Natural killer cell treated with Interleukin-12 subunit alpha and Interleukin-12 subunit beta and Interleukin-15 and Interleukin-18, amount 100 ng/mL, for 72 hours (primary cell): ENCODE results near the gene GOLGA1. TPM values are rescaled to one million over a fixed set of nuclear protein-coding genes. Genes with fewer than 3 reads are reported as not detected.

Experiments used
- ATAC-seq, 2 donors: fragments of 150-1000 bp; cut with Tn5 transposase in 1 of 2; sonication (Bioruptor Pico), chemical (Tn5 transposase) in 1 of 2; 2 replicates each; pipeline ENCODE4 v1.10.0; 2021
- DNase-seq: peaks from one replicate; pipeline ENCODE4 v3.0.0; 2022; ENCODE audit warnings: low spot score
- H3K27ac Mint-ChIP-seq, 2 donors: 1 replicate in 1 of 2; 2 replicates in 1 of 2; pipeline ENCODE4 v1.8.0; 2022; ENCODE audit warnings: mixed read lengths in 2 of 2, mild to moderate bottlenecking in 1 of 2, moderate library complexity in 1 of 2
- H3K27me3 Mint-ChIP-seq, 2 donors: 1 replicate in 1 of 2; 2 replicates in 1 of 2; pipeline ENCODE4 v1.8.0; 2022; ENCODE audit warnings: mixed read lengths in 2 of 2
- H3K36me3 Mint-ChIP-seq: one replicate; pipeline ENCODE4 v1.8.0; 2022; ENCODE audit warnings: mixed read lengths
- H3K4me1 Mint-ChIP-seq, 2 donors: 1 replicate in 1 of 2; 2 replicates in 1 of 2; pipeline ENCODE4 v1.8.0; 2022; ENCODE audit warnings: low read depth in 2 of 2, mixed read lengths in 2 of 2, mild to moderate bottlenecking in 1 of 2
- H3K4me3 Mint-ChIP-seq: one replicate; pipeline ENCODE4 v1.8.0; 2022; ENCODE audit warnings: mixed read lengths
- H3K9me3 Mint-ChIP-seq: 2 replicates; pipeline ENCODE4 v1.8.0; 2022; ENCODE audit warnings: mixed read lengths
- total RNA-seq, 2 donors: library from RNA; stranded (reverse); gene quantifications; one replicate each; pipeline ENCODE4 v1.2.3, GENCODE V29; 2022

The GOLGA1 gene
- total RNA-seq, 2 donors from 2014 or later = 22.1 to 22.6 TPM

DNA sequence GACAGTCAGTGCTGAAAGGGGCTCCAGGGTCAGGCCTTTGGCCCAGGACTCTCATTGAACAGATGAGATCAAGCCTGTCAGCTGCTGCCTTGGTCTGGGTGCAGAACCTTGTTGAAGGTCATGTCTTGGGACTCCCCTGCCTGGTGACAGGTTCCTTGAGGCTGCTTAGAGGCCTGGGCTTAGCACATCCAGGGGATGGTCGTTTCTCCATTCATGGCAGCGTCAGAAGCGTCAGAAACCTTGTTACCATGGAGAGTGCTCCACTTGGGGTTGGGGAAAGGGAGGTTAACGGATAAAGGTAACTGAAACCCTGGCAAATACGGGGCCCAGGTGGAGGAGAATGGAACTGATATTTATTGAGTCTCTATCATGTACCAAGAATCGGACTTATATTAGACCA, 70.2 kb downstream of the GOLGA1 start:
- peak overlapping the region; percentile 99 to 100 for H3K27ac Mint-ChIP-seq
- H3K27me3 Mint-ChIP-seq = no peaks in the 10 kb centered on the region
- DNase-seq = no peak
- peaks cover 30% of the 10 kb centered on the region for H3K36me3 Mint-ChIP-seq
- peak in 1 of 2 donors; percentile 3 for ATAC-seq
- H3K4me3 Mint-ChIP-seq = peak overlapping the region; percentile 97
- H3K9me3 Mint-ChIP-seq = no peaks in the 10 kb centered on the region
- H3K4me1 Mint-ChIP-seq = peaks cover 62 to 63% of the 10 kb centered on the region in 2 donors

DNA sequence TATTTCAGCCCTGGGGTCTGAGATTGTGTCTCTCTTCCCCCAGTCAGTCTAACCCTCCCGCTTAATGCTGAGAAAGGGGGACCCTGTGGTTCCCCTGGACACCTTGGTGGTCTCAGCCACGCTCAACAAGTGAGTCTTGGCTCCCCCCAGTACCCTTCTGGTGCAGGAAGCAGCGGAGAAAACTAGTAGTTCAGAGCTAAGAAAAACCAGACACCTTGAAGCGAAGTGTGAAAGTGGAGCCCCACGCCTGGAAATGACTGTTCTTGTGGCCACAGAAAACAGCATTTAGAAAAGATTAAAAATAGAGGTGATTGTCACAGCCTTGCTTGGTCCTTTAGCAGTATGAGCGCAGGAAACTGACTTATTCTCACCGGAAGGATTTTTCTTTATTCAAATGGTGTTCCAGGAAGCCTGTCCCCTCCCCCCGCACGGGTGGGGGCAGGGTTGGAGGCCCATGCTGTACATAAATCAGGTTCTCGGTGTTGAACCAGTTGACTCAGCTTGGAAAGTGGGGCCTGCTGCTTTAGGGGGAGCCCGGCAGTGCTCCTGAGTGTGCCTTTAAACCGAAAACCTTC, 70.8 kb downstream of the GOLGA1 start:
- ATAC-seq = peak; percentile 71 to 80

DNA sequence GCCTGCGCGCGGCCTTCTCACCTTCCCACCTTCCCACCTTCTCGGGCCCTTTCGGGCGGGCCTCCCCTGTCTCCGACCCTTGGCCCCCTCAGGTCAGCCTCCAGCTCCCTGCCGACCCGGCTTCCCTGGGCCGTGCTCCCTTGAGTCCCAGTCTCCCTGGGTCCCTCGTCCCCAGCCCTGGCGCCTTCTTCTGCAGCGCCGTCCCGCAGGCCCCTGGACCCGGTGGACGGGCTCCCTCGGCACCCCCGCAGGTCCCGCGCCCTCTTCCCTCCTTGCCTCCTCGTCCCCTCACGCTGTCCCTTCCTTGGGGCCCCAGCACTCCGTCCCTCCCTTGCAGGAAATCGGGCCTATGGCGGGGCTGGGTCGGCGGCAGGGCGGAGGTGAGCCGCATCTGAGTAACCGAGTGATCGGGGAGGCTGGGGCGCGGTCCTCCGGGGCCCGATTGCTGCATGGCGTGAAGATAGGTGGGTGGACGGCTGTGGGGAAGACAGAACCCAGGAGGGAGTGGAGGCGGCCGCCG, 71.4 kb downstream of the GOLGA1 start:
- Mint-ChIP-seq H3K27me3 (no peaks in the 10 kb centered on the region), H3K27ac (peak overlapping the region; percentile 99 to 100), H3K36me3 (peaks cover 27% of the 10 kb centered on the region), H3K9me3 (no peaks in the 10 kb centered on the region), H3K4me1 (peaks cover 50 to 52% of the 10 kb centered on the region in 2 donors), H3K4me3 (peak overlapping the region; percentile 97)
- ATAC-seq (peak; percentile 2 to 48), DNase-seq (no peak)

More for the DNA sequence above, 70.8 kb downstream of the GOLGA1 start:
- DNase-seq = peak; percentile 94
- no peaks in the 10 kb centered on the region for H3K27me3 Mint-ChIP-seq
- H3K4me3 Mint-ChIP-seq = peak overlapping the region; percentile 97
- peak overlapping the region; percentile 99 to 100 for H3K27ac Mint-ChIP-seq
- peaks cover 56 to 57% of the 10 kb centered on the region in 2 donors for H3K4me1 Mint-ChIP-seq
- H3K9me3 Mint-ChIP-seq = no peaks in the 10 kb centered on the region
- H3K36me3 Mint-ChIP-seq = peaks cover 30% of the 10 kb centered on the region

DNA sequence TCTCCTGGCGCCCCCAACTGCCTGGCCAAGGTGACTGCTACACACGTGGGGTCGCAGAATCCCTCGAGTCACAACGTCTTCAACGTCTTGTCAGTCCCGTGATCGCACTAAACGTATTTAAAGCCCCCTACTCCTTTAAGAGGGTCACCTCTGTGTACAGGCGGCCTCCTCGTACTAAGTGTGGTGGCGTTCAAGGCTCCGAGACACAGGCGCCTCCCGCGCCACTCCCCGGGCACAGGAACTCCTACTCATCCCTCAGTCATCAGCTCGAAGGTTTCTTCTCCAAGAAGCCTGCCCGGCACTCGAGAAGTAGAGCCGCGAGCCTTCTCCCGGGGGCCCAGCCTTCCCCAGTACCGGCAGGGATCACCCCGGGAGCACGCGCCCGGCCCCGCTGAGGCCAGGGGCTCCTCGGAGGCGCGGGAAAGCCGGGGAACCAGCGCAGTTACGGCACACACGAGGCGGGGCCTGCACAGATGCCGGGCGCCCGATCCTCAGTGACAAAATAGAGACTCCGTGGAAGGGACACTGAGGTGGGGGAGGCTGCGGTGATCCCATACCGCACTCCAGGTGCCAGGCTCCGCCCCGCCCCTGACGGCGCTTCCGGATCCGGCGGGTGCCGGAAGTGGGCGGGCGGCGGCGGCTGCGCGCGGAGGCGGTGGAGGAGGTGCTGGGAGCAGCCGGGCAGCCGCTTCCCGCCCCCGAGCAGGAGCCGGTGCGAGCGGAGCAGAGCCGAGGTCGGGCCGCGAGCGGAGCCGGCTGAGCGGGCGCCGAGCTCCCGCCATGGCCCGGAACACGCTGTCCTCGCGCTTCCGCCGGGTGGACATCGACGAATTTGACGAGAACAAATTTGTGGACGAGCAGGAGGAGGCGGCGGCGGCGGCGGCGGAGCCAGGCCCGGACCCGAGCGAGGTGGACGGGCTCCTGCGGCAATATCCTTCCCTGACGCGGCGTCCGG, 72.1 kb downstream of the GOLGA1 start:
- Mint-ChIP-seq H3K36me3 (peaks cover 26% of the 10 kb centered on the region), H3K27me3 (no peaks in the 10 kb centered on the region), H3K9me3 (no peaks in the 10 kb centered on the region), H3K27ac (peak overlapping the region; percentile 99 to 100), H3K4me3 (peak overlapping the region; percentile 97), H3K4me1 (peaks cover 49 to 51% of the 10 kb centered on the region in 2 donors)
- DNase-seq (peak; percentile 95), ATAC-seq (peak; percentile 79 to 87)

DNA sequence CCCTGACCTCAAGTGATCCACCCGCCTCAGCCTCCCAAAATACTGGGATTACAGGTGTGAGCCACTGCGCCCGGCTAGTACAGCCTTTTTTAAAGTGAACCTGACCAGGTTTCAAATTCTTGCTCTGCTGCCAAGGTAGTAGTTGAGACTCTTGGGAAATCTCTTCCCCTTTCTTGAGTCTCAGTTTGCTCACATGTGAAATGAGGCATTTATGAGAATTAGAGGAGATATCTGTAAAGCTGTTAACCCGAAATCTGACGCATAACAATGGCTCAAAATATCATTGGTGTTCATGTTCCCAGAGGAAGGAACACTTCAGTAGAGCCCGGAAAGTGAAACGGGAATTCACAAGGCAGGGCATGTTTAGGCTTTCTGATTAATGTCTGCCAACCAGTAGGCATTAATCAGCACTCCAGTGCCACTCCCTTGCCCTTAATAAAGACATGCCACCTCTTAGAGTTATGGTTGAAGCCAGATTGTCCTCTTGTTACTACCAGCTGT, 77.5 kb downstream of the GOLGA1 start:
- Mint-ChIP-seq H3K9me3 (no peaks in the 10 kb centered on the region), H3K4me1 (peaks cover 27 to 35% of the 10 kb centered on the region in 2 donors)

GRCh38 chr9:124861342-124862229, 79.3 kb downstream of the GOLGA1 start, which contains the start of the genes ARPC5L and RPL35:
TSS of gene ARPC5L (plus strand) at chr9:124862130. CDS start at chr9:124869291, 7,161 bp downstream.
TSS of gene RPL35 (minus strand) at chr9:124861957. CDS start at chr9:124861912, 45 bp downstream.
- DNase-seq (peak; percentile 98), ATAC-seq (peak; percentile 98 to 99)
- no peaks in the 10 kb centered on the region for H3K9me3 Mint-ChIP-seq
- H3K4me3 Mint-ChIP-seq = peak within 1 kb of the TSS; percentile 94
- H3K27me3 Mint-ChIP-seq = no peaks in the 10 kb centered on the region
- peak within 1 kb of the TSS; percentile 84 to 95 for H3K27ac Mint-ChIP-seq
- H3K4me1 Mint-ChIP-seq = peaks cover 19 to 24% of the 10 kb centered on the region in 2 donors
- peaks cover 14% of the 10 kb centered on the region for H3K36me3 Mint-ChIP-seq

More for the DNA sequence above, 77.5 kb downstream of the GOLGA1 start:
- ATAC-seq (no peak), DNase-seq (no peak)
- Mint-ChIP-seq H3K36me3 (peaks cover 14% of the 10 kb centered on the region), H3K4me3 (peak overlapping the region; percentile 44), H3K27ac (peak overlapping the region in 1 of 2 donors; percentile 23), H3K27me3 (no peaks in the 10 kb centered on the region)

- Mint-ChIP-seq H3K9me3 (no peaks in the 10 kb centered on the region), H3K27me3 (no peaks in the 10 kb centered on the region), H3K4me3 (peak overlapping the region; percentile 94), H3K27ac (peak overlapping the region; percentile 84 to 95), H3K4me1 (peaks cover 18 to 24% of the 10 kb centered on the region in 2 donors), H3K36me3 (peaks cover 14% of the 10 kb centered on the region)
- no peak for ATAC-seq
- DNase-seq = no peak
Measured at GRCh38 chr9:124860582-124861341, 80.1 kb downstream of the GOLGA1 start.

- no peak for DNase-seq
- ATAC-seq = no peak
Measured at GRCh38 chr9:124859803-124860581, 80.9 kb downstream of the GOLGA1 start.

GRCh38 chr9:124858330-124859046, 82.4 kb downstream of the GOLGA1 start:
- H3K27ac Mint-ChIP-seq = peak overlapping the region in 1 of 2 donors; percentile 84
- H3K4me3 Mint-ChIP-seq = peak overlapping the region; percentile 94
- peaks cover 14% of the 10 kb centered on the region for H3K36me3 Mint-ChIP-seq
- no peaks in the 10 kb centered on the region for H3K27me3 Mint-ChIP-seq
- H3K4me1 Mint-ChIP-seq = peaks cover 24 to 26% of the 10 kb centered on the region in 2 donors
- ATAC-seq (no peak), DNase-seq (no peak)
- H3K9me3 Mint-ChIP-seq = no peaks in the 10 kb centered on the region

More at GRCh38 chr9:124859803-124860581, 80.9 kb downstream of the GOLGA1 start:
- no peaks in the 10 kb centered on the region for H3K27me3 Mint-ChIP-seq
- peak overlapping the region; percentile 84 to 95 for H3K27ac Mint-ChIP-seq
- H3K4me1 Mint-ChIP-seq = peaks cover 22 to 27% of the 10 kb centered on the region in 2 donors
- H3K9me3 Mint-ChIP-seq = no peaks in the 10 kb centered on the region
- peak overlapping the region; percentile 94 for H3K4me3 Mint-ChIP-seq
- H3K36me3 Mint-ChIP-seq = peaks cover 14% of the 10 kb centered on the region

DNA sequence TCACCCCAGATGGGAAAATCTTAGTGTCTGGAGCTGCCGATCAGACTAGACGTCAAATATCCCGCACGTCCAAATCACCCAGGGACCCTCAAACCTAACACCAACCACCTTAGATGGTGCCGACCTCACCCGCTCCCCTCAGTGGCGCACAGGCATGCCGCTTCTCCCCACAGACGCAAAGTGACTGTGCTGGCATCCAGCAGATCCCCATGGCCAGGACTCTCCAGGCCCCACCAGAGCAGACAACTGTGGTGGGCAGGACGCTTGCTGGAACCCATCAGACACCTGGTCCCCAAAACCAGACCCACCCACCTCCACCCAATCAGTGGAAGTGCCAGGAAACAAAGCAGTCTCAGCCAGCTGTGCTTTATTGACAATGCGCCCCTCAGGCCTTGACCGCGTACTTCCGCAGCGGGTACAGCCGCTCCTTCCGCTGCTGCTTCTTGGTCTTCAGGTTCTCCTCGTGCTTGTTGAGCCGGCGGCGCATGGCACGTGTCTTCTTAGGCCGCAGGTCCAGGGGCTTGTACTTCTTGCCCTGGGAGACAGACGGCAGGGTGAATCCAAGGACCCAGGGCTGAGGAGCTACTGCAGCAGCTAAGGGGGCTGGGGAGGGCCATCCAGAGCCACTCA, 83.2 kb downstream of the GOLGA1 start:
- H3K4me1 Mint-ChIP-seq = peaks cover 27 to 28% of the 10 kb centered on the region in 2 donors
- no peak for ATAC-seq
- no peak overlapping the region for H3K4me3 Mint-ChIP-seq

More for the DNA sequence above, 83.2 kb downstream of the GOLGA1 start:
- DNase-seq = no peak
- Mint-ChIP-seq H3K36me3 (peaks cover 14% of the 10 kb centered on the region), H3K27me3 (no peaks in the 10 kb centered on the region), H3K27ac (no peak overlapping the region), H3K9me3 (no peaks in the 10 kb centered on the region)
